Astrocyte of the cerebellum (primary cell): ENCODE data around the gene AMDHD2.
A peak's percentile ranks its signal among the peaks of the same experiment; 100 is the strongest.

ENCODE experiments used
- DNase-seq: peaks from one replicate; pipeline ENCODE4 v3.0.0-alpha.2; 2011; ENCODE audit warnings: low read depth
- H3K4me3 ChIP-seq: 2 replicates; pipeline ENCODE4 v1.5.1; 2011; ENCODE audit warnings: mild to moderate bottlenecking, low read depth, low read length, moderate library complexity
- in situ Hi-C: cut with HindIII; loops from 2 replicates; pipeline ENCODE4 v1.10.0; 2017; ENCODE audit warnings: low sequenced_read_pairs
- TF ChIP-seq, protein P1 (sequence below): IDR thresholded peaks from 2 replicates; pipeline ENCODE4 v1.5.1; 2012; ENCODE audit warnings: low read length, low read depth, moderate library complexity, mild to moderate bottlenecking; ENCODE audit errors: missing control alignments

The AMDHD2 gene

GRCh38 chr16:2499454-2499853 lies 20.7 kb upstream of the AMDHD2 start:
- TF ChIP-seq, protein P1, sequence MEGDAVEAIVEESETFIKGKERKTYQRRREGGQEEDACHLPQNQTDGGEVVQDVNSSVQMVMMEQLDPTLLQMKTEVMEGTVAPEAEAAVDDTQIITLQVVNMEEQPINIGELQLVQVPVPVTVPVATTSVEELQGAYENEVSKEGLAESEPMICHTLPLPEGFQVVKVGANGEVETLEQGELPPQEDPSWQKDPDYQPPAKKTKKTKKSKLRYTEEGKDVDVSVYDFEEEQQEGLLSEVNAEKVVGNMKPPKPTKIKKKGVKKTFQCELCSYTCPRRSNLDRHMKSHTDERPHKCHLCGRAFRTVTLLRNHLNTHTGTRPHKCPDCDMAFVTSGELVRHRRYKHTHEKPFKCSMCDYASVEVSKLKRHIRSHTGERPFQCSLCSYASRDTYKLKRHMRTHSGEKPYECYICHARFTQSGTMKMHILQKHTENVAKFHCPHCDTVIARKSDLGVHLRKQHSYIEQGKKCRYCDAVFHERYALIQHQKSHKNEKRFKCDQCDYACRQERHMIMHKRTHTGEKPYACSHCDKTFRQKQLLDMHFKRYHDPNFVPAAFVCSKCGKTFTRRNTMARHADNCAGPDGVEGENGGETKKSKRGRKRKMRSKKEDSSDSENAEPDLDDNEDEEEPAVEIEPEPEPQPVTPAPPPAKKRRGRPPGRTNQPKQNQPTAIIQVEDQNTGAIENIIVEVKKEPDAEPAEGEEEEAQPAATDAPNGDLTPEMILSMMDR: no peak
- in situ Hi-C loops: no loop called here
- H3K4me3 ChIP-seq: no peak overlapping the region
- DNase-seq: no peak

DNA sequence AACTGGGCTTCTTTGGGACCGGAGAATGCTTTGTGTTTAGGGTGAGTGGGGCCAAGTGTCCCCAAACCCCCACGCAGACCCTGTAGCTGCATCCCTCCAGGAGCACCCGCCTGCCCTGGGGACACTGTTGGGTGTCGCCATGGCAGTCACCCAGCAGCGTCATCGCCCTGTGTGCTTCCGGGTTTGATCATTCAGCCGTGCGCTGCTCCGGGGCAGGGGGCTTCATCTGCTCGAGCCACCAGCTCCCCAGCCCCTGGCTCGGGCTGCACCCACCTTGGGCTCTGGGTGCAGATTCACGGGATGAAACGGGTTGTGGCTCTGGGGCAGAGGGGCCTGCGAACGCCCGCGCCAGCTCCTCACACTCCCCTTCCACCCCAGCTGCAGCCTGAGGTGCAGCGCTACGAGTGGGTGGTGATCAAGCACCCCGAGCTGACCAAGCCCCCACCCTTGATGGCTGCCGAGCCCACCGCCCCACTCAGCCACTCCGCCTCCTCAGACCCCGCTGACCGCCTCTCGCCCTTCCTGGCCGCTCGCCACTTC lies 20.2 kb upstream of the AMDHD2 start:
- H3K4me3 ChIP-seq: no peak overlapping the region
- TF ChIP-seq, protein P1: no peak
- in situ Hi-C loops: no loop called here
- no peak for DNase-seq

- no peak for DNase-seq
- in situ Hi-C loops: no loop called here
- TF ChIP-seq, protein P1: no peak
- H3K4me3 ChIP-seq: no peak overlapping the region
Measured at GRCh38 chr16:2500430-2500917, 19.7 kb upstream of the AMDHD2 start.

GRCh38 chr16:2500918-2501750 lies 19.0 kb upstream of the AMDHD2 start:
- peak; percentile 48 for DNase-seq
- TF ChIP-seq, protein P1: peak; percentile 94
- no peak overlapping the region for H3K4me3 ChIP-seq
- in situ Hi-C loops: no loop called here

DNA sequence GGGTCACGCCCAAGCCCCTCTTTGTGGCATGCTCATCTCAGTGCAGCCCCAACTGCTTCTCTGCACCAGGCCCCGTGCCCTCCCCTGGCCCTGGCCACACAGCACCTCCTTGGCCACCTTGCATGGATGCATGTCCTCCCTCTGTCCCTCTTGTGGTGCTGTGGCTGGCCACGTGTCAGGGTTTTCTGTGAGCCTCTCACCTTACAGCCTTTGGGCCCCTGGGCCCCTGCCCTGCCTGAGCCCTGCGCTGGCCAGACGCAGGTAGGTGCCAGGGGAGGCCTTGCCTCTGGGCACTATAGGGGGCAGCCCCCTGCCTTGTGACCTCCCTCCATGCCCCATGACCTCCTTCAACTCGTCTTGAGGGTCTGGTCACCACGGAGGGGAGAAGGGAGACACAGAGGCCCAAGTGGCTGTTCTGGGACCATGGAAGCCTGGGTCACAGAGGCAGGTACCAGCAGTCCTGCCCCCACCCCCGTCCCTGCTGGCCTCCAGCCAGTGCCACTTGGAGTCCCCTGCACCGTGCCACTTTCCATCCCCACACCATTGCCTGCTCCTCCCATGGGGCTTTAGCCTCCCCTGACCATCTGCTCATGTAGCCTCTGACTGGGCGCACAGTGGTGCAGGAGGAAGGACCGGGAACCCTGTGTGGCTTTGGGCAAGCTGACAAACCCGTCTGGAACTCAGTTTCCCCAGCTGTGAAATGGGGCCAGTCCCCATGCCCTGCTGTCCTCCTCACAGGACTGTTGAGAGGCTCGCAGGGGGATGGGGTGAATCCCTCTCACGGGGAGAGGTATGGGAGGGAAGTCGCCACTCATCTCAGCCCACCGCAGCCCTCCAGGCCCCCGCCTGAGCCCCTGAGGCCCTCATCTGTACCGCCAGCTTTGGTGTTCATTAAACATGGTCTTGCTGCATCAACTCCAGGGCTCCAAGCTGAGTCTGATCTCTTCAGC lies 17.9 kb upstream of the AMDHD2 start:
- in situ Hi-C loops: no loop called here
- TF ChIP-seq, protein P1: no peak
- H3K4me3 ChIP-seq: no peak overlapping the region
- no peak for DNase-seq

DNA sequence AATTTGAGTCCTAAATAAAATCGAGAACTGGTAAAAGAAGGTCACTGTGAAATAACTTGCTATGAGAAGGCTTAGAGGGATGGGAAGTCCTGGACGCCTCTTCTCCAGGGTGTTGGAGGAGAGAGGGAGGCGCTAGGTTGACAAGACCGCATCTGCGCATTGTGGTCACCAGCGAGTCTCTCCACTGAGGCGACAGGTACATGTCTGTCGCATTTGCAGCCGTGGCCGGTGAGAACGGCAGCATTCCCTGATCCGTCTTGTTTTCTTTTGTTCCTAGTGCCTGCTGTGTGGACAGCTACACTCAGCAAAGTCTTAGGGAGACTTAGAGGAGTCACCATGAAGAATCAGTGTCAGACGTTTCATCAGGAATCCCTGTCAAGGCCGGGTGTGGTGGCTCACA lies 14.5 kb upstream of the AMDHD2 start:
- no peak overlapping the region for H3K4me3 ChIP-seq
- DNase-seq: no peak
- TF ChIP-seq, protein P1: no peak
- in situ Hi-C loops: no loop called here
